ENCODE data around the gene FGFR1OP2.

DNA sequence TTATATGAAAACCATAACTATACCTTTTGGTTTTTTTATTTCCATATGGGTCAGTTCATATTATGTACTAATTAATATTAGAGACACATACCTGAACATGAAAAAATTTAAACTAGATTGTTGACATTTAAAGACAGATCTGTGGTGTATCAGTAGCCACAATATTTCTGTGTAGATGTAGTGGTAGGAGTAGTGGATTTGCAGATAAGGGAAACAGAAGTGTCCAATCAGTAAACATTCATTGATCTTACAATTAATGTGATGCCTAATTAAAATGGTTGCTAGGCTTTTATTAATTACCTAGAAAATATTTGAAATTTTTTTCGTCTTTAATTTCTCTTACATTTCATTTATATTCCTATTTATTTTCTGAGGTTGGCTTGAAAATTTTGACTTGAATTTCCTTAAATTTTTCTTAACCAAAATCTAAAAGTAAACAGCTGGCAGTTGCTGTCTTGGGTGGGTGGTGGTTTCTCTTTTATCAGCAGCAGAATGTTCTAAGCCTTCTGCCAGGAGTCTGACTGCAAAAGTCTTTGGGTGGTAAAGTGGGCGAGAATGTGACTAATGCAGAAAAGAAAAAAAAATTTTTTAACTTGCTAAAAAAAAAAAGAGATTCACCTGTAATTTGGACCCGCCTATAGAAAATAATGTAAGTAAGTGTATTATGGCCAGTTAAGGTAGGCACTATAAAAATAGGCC is 2.4 kb downstream of the FGFR1OP2 start:
- no peak for TF ChIP-seq POLR2AphosphoS5 (IDR thresholded peaks at IDR 0.05; ENCODE audit: borderline replicate concordance, low read depth, low read length)
- TF ChIP-seq EZH2 (IDR thresholded peaks at IDR 0.05): no peak

Data from SK-N-MC (cell line).